Pancreas (tissue), 10 donors: ENCODE measurements around the gene NR5A1. TPM values are rescaled to one million over a fixed set of nuclear protein-coding genes. Genes with fewer than 3 reads are reported as not detected.

Experiments
- ATAC-seq, 4 donors: fragments of 200-7000 bp; cut with Tn5 transposase; one replicate each; pipeline versions ENCODE4 v1.8.0 to v1.9.1; 2020; ENCODE audit warnings: mild to moderate bottlenecking in 4 of 4, moderate library complexity in 4 of 4
- DNase-seq, 6 donors: peaks; one replicate each; pipeline ENCODE4 v3.0.0-alpha.2; 2020
- FAIRE-seq: peaks from 2 replicates; lab custom pipeline; 2012; peaks lifted over from hg19 to GRCh38; lab: Jason Lieb, UNC
- H3K27ac ChIP-seq, 4 donors: fragments of 200-600 bp; sonication (generic); 1 replicate in 3 of 4; 2 replicates in 1 of 4; pipeline versions ENCODE4 v1.5.0 to v1.8.0; 2020
- H3K27me3 ChIP-seq, 4 donors: fragments of 200-600 bp; one replicate each; pipeline ENCODE4 v1.8.0; 2021
- H3K36me3 ChIP-seq, 3 donors: fragments of 200-600 bp; sonication (generic) in 1 of 3; one replicate each; pipeline versions ENCODE4 v1.5.0 to v1.8.0; 2020 to 2021
- H3K4me1 ChIP-seq, 3 donors: fragments of 200-600 bp; one replicate each; pipeline ENCODE4 v1.8.0; 2021
- H3K4me3 ChIP-seq, 4 donors: fragments of 200-600 bp; sonication (generic) in 2 of 4; one replicate each; pipeline versions ENCODE4 v1.5.0 to v1.8.0; 2020 to 2021
- H3K9me3 ChIP-seq, 4 donors: fragments of 200-600 bp; one replicate each; pipeline ENCODE4 v1.8.0; 2021
- CTCF ChIP-seq, 4 donors: fragments of 200-600 bp; sonication (generic) in 3 of 4; IDR thresholded peaks; one replicate each; pipeline versions ENCODE4 v1.5.0 to v1.8.0; 2021; ENCODE audit warnings: antibody characterized with exemption in 4 of 4
- WGBS, 2 donors: extraction: QIAGEN DNeasy Blood & Tissue Kit; methylation state at CpG; one replicate each; pipeline ENCODE4 v1.1.7; 2013; 5-methylcytosine and 5-hydroxymethylcytosine counted together
- intact Hi-C, 3 donors: fragments of 100-400 bp; cut with DNase I; formaldehyde crosslinking; loops; one replicate each; pipeline versions ENCODE4 v1.11.1 to v1.14.2; 2022
- polyA plus RNA-seq, 2 donors: library from polyadenylated mRNA; stranded (reverse); fragments of 200-250 nt; gene quantifications; one replicate each; pipeline ENCODE4 v1.2.3, GENCODE V29; 2013
- total RNA-seq, 6 donors: library from RNA; stranded (reverse); fragmentation: NEBNext Ultra II Directional in 4 of 6; extraction: Animal tissue kit (Norgen Biotek cat#: 25700) in 4 of 6; gene quantifications; one replicate each; pipeline versions ENCODE4 v1.2.1 to v1.2.4, GENCODE V29; 2021 to 2023
- donor health status: healthy with polysubstance abuse.
- donor health status: DM: no; HTN: no; CAD: no; lungs with moderate emphysema.
- donor health status: DM: no; HTN: no; CAD: no.
- donor health status: control.
- donor health status: control.
- donor health status: Bipolar disorder and iron deficiency.
- donor health status: DM: yes; HTN: yes; CAD: no.
- donor health status: DM: no; HTN: no; CAD: no.
- donor health status: DM: no; HTN: no; CAD: no.
- donor health status: DM: yes; HTN: yes; CAD: no.

NR5A1 gene
- total RNA-seq (under 1 TPM in 1 of 6 donors, not detected in 5; 0.28 TPM), polyA plus RNA-seq (under 1 TPM in 1 of 2 donors, not detected in 1; 0.05 TPM)

GRCh38 chr9:124506931-124507879, at the start of gene NR5A1:
TSS of gene NR5A1 (minus strand) at chr9:124507399. CDS start at chr9:124503395, 4,004 bp downstream.
- Histone ChIP-seq H3K27ac (no peak within 1 kb of the TSS), H3K4me1 (peaks cover 0 to 4% (median 3%) of the 10 kb centered on the region in 3 donors), H3K27me3 (peaks cover 0 to 22% (median 5%) of the 10 kb centered on the region in 4 donors), H3K4me3 (no peak within 1 kb of the TSS), H3K36me3 (no peaks in the 10 kb centered on the region), H3K9me3 (no peaks in the 10 kb centered on the region)
- DNase-seq, result peak in 2 of 6 donors; percentile 48 to 60
- 92 to 95% methylated on average over 27 to 34 of the region's 34 CpGs for WGBS, 2 donors
- TF ChIP-seq CTCF (IDR thresholded peaks at IDR 0.05), result no peak
- ATAC-seq, result no peak
- no peak for FAIRE-seq
- intact Hi-C loops, result no loop called here

DNA sequence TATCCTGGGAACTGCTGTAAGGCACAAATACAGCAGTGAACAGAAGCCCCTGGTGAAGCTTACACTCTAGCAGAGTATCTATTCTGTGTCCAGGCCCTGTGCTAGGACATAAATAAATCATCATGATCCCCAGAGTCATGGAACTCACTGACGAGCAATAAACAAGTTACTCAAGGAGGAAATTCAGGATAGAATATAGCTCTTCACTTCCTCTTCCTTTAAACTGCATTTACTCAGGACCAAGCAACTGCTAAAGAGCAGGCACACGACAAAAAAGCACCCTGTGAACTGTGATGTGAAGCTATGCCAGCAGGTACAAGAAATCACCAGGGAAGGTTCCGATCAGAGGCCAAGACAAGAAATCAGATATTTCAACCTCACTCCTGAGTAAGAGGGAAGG, 47.8 kb upstream of the NR5A1 start:
- H3K27ac ChIP-seq, result no peak overlapping the region
- TF ChIP-seq CTCF (IDR thresholded peaks at IDR 0.05), result no peak
- no peaks in the 10 kb centered on the region for H3K36me3 ChIP-seq
- DNase-seq (no peak), ATAC-seq (no peak), FAIRE-seq (no peak)
- no peaks in the 10 kb centered on the region for H3K4me1 ChIP-seq
- intact Hi-C loops, result no loop called here
- no peak overlapping the region for H3K4me3 ChIP-seq
- no peaks in the 10 kb centered on the region for H3K27me3 ChIP-seq
- no peaks in the 10 kb centered on the region for H3K9me3 ChIP-seq
- WGBS, 2 donors, result 76% methylated on average over 3 of the region's 3 CpGs

- FAIRE-seq (no peak), DNase-seq (no peak), ATAC-seq (peak in 1 of 4 donors; percentile 33)
- Histone ChIP-seq H3K27ac (no peak overlapping the region), H3K4me3 (no peak overlapping the region), H3K4me1 (no peaks in the 10 kb centered on the region), H3K27me3 (no peaks in the 10 kb centered on the region), H3K9me3 (no peaks in the 10 kb centered on the region), H3K36me3 (no peaks in the 10 kb centered on the region)
- intact Hi-C loops, result no loop called here
- TF ChIP-seq CTCF (IDR thresholded peaks at IDR 0.05), result no peak
- 57 to 60% methylated on average over 3 of the region's 3 CpGs for WGBS, 2 donors
Measured at GRCh38 chr9:124553738-124554137, 46.5 kb upstream of the NR5A1 start.

DNA sequence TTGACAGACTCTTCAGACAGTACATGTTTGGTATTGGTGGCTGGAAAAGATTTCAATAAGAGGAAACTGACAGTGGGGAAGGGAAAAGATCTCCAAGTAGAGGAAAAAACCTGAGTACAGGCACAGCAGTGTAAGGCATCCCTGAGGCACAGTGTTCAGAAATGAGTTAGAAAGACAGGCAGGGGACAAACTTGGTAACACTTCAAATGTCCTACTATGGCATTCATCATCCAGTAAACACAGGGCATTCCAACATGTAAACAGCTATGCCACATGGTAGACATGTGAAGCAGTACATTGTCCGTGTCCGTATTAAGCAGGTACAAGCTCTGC, 45.0 kb upstream of the NR5A1 start:
- Histone ChIP-seq H3K27ac (no peak overlapping the region), H3K4me1 (no peaks in the 10 kb centered on the region), H3K27me3 (no peaks in the 10 kb centered on the region), H3K9me3 (no peaks in the 10 kb centered on the region), H3K4me3 (no peak overlapping the region), H3K36me3 (no peaks in the 10 kb centered on the region)
- no peak for DNase-seq
- intact Hi-C loops, result no loop called here
- FAIRE-seq, result no peak
- no peak for TF ChIP-seq CTCF (IDR thresholded peaks at IDR 0.05)
- WGBS, 2 donors, result 78 to 82% methylated on average over 2 of the region's 2 CpGs
- ATAC-seq, result no peak
